ENCODE data around the gene ABR. TPM values are rescaled to one million over a fixed set of nuclear protein-coding genes. Genes with fewer than 3 reads are reported as not detected.
A peak's percentile ranks its signal among the peaks of the same experiment; 100 is the strongest.
"Not testable (repeated sequence)": the region's sequence is repeated elsewhere in the genome, so short reads cannot be mapped to it uniquely, and the experiment has no call there.

The ABR gene
- total RNA-seq, 1 donor from 2014 or later: 76.6 TPM

- no peaks in the 10 kb centered on the region for H3K9me3 Mint-ChIP-seq (ENCODE audit: unreplicated experiment)
- H3K4me3 Mint-ChIP-seq (ENCODE audit: unreplicated experiment): peak overlapping the region; percentile 71
- H3K27me3 Mint-ChIP-seq (ENCODE audit: unreplicated experiment): peaks cover 7% of the 10 kb centered on the region
- H3K36me3 Mint-ChIP-seq (ENCODE audit: low read depth, unreplicated experiment): peaks cover 36% of the 10 kb centered on the region
- no peak for TF ChIP-seq CTCF (IDR thresholded peaks at IDR 0.05; ENCODE audit: unreplicated experiment)
- no peak for DNase-seq (ENCODE audit: low spot score)
- no peak overlapping the region for H3K27ac Mint-ChIP-seq (ENCODE audit: unreplicated experiment)
- H3K4me1 Mint-ChIP-seq (ENCODE audit: unreplicated experiment): no peaks in the 10 kb centered on the region
These were observed 111.4 kb downstream of the ABR start for GRCh38 chr17:1068356-1068755.

GRCh38 chr17:1067282-1067956 is 112.4 kb downstream of the ABR start:
- Mint-ChIP-seq H3K36me3 (ENCODE audit: low read depth, unreplicated experiment) (peaks cover 40% of the 10 kb centered on the region), H3K27ac (ENCODE audit: unreplicated experiment) (no peak overlapping the region)
- no peak for DNase-seq (ENCODE audit: low spot score)

GRCh38 chr17:1065416-1065815 is 114.4 kb downstream of the ABR start:
- H3K27ac Mint-ChIP-seq (ENCODE audit: unreplicated experiment); DNase-seq (ENCODE audit: low spot score); H3K9me3 Mint-ChIP-seq (ENCODE audit: unreplicated experiment); H3K4me1 Mint-ChIP-seq (ENCODE audit: unreplicated experiment); H3K27me3 Mint-ChIP-seq (ENCODE audit: unreplicated experiment): not testable (repeated sequence)
- Mint-ChIP-seq H3K4me3 (ENCODE audit: unreplicated experiment) (peak overlapping the region; percentile 74), H3K36me3 (ENCODE audit: low read depth, unreplicated experiment) (peaks cover 45% of the 10 kb centered on the region)

More at GRCh38 chr17:1067282-1067956, 112.4 kb downstream of the ABR start:
- no peak for TF ChIP-seq CTCF (IDR thresholded peaks at IDR 0.05; ENCODE audit: unreplicated experiment)
- H3K4me3 Mint-ChIP-seq (ENCODE audit: unreplicated experiment): no peak overlapping the region
- no peaks in the 10 kb centered on the region for H3K9me3 Mint-ChIP-seq (ENCODE audit: unreplicated experiment)
- peaks cover 7% of the 10 kb centered on the region for H3K27me3 Mint-ChIP-seq (ENCODE audit: unreplicated experiment)
- H3K4me1 Mint-ChIP-seq (ENCODE audit: unreplicated experiment): no peaks in the 10 kb centered on the region

- DNase-seq (ENCODE audit: low spot score): no peak
- H3K9me3 Mint-ChIP-seq (ENCODE audit: unreplicated experiment): no peaks in the 10 kb centered on the region
- H3K27me3 Mint-ChIP-seq (ENCODE audit: unreplicated experiment): peaks cover 8% of the 10 kb centered on the region
- H3K4me3 Mint-ChIP-seq (ENCODE audit: unreplicated experiment): no peak overlapping the region
- no peak overlapping the region for H3K27ac Mint-ChIP-seq (ENCODE audit: unreplicated experiment)
- no peak for TF ChIP-seq CTCF (IDR thresholded peaks at IDR 0.05; ENCODE audit: unreplicated experiment)
- peaks cover 45% of the 10 kb centered on the region for H3K36me3 Mint-ChIP-seq (ENCODE audit: low read depth, unreplicated experiment)
- no peaks in the 10 kb centered on the region for H3K4me1 Mint-ChIP-seq (ENCODE audit: unreplicated experiment)
These were observed 118.8 kb downstream of the ABR start for GRCh38 chr17:1060991-1061390.

GRCh38 chr17:1059131-1059795 is 120.5 kb downstream of the ABR start:
- no peaks in the 10 kb centered on the region for H3K4me1 Mint-ChIP-seq (ENCODE audit: unreplicated experiment)
- peaks cover 39% of the 10 kb centered on the region for H3K36me3 Mint-ChIP-seq (ENCODE audit: low read depth, unreplicated experiment)
- DNase-seq (ENCODE audit: low spot score): no peak
- H3K9me3 Mint-ChIP-seq (ENCODE audit: unreplicated experiment): no peaks in the 10 kb centered on the region
- H3K27ac Mint-ChIP-seq (ENCODE audit: unreplicated experiment): no peak overlapping the region
- no peak for TF ChIP-seq CTCF (IDR thresholded peaks at IDR 0.05; ENCODE audit: unreplicated experiment)
- H3K4me3 Mint-ChIP-seq (ENCODE audit: unreplicated experiment): peak overlapping the region; percentile 77
- peaks cover 8% of the 10 kb centered on the region for H3K27me3 Mint-ChIP-seq (ENCODE audit: unreplicated experiment)
